ENCODE results near the gene GUK1. TPM values are rescaled to one million over a fixed set of nuclear protein-coding genes. Genes with fewer than 3 reads are reported as not detected.

The GUK1 gene
- total RNA-seq, 4 donors from 2014 or later: 124 to 406 (median 289) TPM

- intact Hi-C loops (cut with DNase I; ENCODE audit: low total_unique reads): no loop called here
- peak in 1 of 2 donors; percentile 17 for DNase-seq
- peak overlapping the region; percentile 81 to 99 for H3K27ac ChIP-seq
- peaks cover 0 to 8% of the 10 kb centered on the region in 2 donors for H3K4me1 ChIP-seq
- H3K36me3 ChIP-seq: no peaks in the 10 kb centered on the region
- TF ChIP-seq POLR2A (IDR thresholded peaks at IDR 0.05) (no peak), CTCF (IDR thresholded peaks at IDR 0.05) (no peak)
- no peaks in the 10 kb centered on the region for H3K9me3 ChIP-seq
- no peaks in the 10 kb centered on the region for H3K27me3 ChIP-seq
- H3K4me3 ChIP-seq: no peak overlapping the region
These were observed 21.8 kb downstream of the GUK1 start for GRCh38 chr1:228161866-228162265.

- H3K27me3 ChIP-seq: no peaks in the 10 kb centered on the region
- TF ChIP-seq CTCF (IDR thresholded peaks at IDR 0.05): peak in 1 of 4 experiments; percentile 11
- peak in 1 of 2 donors; percentile 8 for TF ChIP-seq POLR2A (IDR thresholded peaks at IDR 0.05)
- peak overlapping the region; percentile 17 to 19 for H3K4me3 ChIP-seq
- intact Hi-C loops (cut with DNase I; ENCODE audit: low total_unique reads): no loop called here
- H3K9me3 ChIP-seq: no peaks in the 10 kb centered on the region
- DNase-seq: peak; percentile 44 to 72
- peaks cover 0 to 8% of the 10 kb centered on the region in 2 donors for H3K4me1 ChIP-seq
- no peaks in the 10 kb centered on the region for H3K36me3 ChIP-seq
- H3K27ac ChIP-seq: peak overlapping the region; percentile 81 to 99
These were observed 22.4 kb downstream of the GUK1 start for GRCh38 chr1:228162286-228163006.

- intact Hi-C loops (cut with DNase I; ENCODE audit: low total_unique reads): no loop called here
- Histone ChIP-seq H3K36me3 (no peaks in the 10 kb centered on the region), H3K27me3 (no peaks in the 10 kb centered on the region), H3K4me1 (peaks cover 0 to 8% of the 10 kb centered on the region in 2 donors), H3K9me3 (no peaks in the 10 kb centered on the region), H3K27ac (peak overlapping the region; percentile 81 to 99), H3K4me3 (peak overlapping the region; percentile 17 to 19)
- TF ChIP-seq CTCF (IDR thresholded peaks at IDR 0.05) (no peak), POLR2A (IDR thresholded peaks at IDR 0.05) (peak in 1 of 2 donors; percentile 24)
- DNase-seq: peak; percentile 82 to 88
These were observed 23.1 kb downstream of the GUK1 start for GRCh38 chr1:228163007-228163753.

- Histone ChIP-seq H3K27ac (peak overlapping the region; percentile 81 to 99), H3K4me1 (peaks cover 0 to 8% of the 10 kb centered on the region in 2 donors), H3K36me3 (no peaks in the 10 kb centered on the region), H3K9me3 (no peaks in the 10 kb centered on the region), H3K27me3 (no peaks in the 10 kb centered on the region), H3K4me3 (no peak overlapping the region)
- intact Hi-C loops (cut with DNase I; ENCODE audit: low total_unique reads): no loop called here
- no peak for TF ChIP-seq POLR2A (IDR thresholded peaks at IDR 0.05)
- no peak for TF ChIP-seq CTCF (IDR thresholded peaks at IDR 0.05)
- DNase-seq: peak in 1 of 2 donors; percentile 20
These were observed 23.9 kb downstream of the GUK1 start for GRCh38 chr1:228163776-228164519.

Measured in uterus (tissue), 4 donors.